Right renal pelvis (tissue), 4 donors: ENCODE measurements around the gene C3orf18. TPM values are rescaled to one million over a fixed set of nuclear protein-coding genes. Genes with fewer than 3 reads are reported as not detected.

Source experiments
- DNase-seq, 4 donors: peaks; one replicate each; pipeline ENCODE4 v3.0.0-alpha.2; 2013; ENCODE audit warnings: low read depth in 4 of 4, low spot score in 3 of 4, missing footprints in 1 of 4
- polyA plus RNA-seq, 4 donors: library from polyadenylated mRNA; unstranded; fragments of 120-200 nt; gene quantifications; one replicate each; pipeline ENCODE4 v1.2.1, GENCODE V29; 2013; ENCODE audit not compliant: insufficient read length in 4 of 4

The C3orf18 gene
- polyA plus RNA-seq = 10 to 100 TPM; 15.0 to 18.4 (median 16.8) TPM

DNA sequence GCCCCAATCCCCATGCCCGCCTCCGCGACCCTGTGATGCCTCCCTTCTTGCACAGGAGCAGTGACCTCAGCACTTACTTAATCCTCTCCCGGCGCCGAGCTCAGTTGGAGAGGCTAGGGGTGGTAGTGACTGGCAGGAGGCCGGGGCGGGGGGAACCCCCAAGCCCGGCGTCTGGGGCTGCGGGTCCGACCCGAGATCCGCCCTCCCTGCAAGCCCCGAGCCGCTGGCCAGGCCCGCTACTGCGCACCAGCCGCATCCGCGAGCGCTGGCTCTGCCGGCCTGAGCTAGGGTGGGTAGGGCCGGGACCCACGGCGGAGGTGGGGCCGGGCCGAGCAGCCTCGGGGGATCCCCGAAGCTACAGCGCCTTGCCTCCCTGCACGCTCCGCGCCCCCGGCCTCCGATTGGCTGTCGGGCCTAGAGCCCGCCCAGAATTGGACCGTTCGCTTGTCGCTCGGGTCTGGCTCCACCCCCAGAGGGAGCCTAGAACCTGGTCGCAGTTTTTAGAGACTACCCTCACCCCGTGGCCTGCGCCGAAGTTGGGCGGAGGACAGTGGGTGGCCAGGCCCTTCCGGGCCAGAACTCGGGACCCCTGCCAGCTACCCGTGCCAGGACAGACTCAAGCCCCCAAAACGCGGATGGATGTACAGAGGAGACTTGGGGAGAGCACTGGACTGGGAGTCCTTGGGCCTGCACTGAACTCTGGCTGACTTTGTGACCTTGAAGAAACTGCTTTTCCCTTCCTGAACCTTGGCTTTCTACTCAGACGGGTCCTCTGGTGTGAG, at the start of gene C3orf18:
C3orf18 (minus strand) TSS at position 362 of the 782 bp plus-strand sequence. CDS start 2,048 bp downstream, outside the sequence.
- DNase-seq = peak; percentile 58 to 72 (median 67)

DNA sequence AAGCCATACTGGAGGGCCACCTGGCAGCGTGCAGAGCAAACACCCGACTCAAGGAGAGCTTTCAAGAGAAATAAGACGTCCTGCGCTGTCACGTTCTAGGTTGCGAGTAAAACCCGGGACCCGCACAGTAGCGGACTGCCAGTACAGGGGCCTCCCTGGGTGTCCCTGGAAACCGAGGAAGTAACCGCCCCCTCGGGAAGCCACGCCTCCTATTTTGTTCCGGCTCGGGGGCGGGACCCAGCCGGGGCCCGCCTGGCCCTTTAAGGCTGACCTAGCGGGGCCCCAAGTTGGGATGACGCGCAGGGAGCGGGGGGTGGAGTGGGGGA, 49.2 kb upstream of the C3orf18 start:
- peak; percentile 80 to 90 (median 88) for DNase-seq

DNA sequence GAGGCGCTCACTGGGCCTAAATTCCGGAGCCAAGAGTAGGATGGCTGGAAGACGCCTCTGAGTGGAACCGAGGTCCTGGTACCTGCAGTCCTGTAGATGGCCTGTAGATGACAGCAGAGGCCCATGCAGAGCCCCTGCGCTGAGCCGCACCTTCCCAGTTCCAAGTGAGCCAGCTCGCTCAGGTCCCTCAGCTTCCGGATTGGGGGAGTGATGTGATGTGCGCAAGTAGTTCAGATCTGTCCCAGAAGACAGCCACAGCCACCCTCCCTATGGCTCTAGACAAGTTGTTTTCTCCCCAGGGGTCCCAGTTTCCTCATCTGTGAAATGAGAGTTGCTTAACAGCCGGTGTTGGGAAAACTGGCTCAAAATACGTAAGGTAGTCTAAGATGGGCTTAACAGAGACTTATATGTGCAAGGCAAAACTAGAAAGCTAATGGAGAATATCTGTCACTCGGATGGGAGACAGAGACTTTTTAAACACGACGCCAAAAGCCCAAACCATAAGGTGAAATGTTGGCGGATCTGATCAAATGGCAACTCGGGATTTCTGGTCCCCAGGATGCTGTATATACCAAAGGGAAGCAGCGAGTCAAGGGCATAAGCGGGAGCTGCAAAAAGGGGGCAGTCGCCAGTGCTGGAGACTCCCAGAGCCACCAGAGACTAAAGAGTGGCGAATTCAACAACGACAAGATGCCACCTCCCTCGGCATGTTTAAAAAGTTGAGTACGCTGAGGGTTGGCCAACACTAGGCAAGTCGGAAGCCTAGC, 48.6 kb upstream of the C3orf18 start:
- peak in 3 of 4 donors; percentile 70 to 75 (median 74) for DNase-seq

DNA sequence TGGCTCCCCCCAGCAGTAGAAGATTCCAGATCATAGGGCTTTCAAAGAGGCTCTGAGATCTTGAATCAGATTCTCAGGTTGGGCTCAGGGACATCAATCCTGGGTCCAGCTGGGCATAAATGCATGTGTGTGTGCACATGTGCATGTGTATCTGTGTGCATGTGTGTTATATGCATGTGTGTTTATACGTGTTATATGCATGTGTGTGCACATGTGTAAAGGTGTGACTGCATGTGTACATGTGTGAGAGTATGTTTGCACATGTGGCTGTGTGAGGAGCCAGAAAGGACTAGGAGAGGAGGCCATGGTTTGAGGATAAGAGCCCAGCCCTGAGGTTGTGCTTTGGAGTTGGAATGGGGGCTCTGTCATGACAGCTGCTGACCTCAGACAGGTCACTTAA, 47.6 kb upstream of the C3orf18 start:
- DNase-seq = no peak

DNA sequence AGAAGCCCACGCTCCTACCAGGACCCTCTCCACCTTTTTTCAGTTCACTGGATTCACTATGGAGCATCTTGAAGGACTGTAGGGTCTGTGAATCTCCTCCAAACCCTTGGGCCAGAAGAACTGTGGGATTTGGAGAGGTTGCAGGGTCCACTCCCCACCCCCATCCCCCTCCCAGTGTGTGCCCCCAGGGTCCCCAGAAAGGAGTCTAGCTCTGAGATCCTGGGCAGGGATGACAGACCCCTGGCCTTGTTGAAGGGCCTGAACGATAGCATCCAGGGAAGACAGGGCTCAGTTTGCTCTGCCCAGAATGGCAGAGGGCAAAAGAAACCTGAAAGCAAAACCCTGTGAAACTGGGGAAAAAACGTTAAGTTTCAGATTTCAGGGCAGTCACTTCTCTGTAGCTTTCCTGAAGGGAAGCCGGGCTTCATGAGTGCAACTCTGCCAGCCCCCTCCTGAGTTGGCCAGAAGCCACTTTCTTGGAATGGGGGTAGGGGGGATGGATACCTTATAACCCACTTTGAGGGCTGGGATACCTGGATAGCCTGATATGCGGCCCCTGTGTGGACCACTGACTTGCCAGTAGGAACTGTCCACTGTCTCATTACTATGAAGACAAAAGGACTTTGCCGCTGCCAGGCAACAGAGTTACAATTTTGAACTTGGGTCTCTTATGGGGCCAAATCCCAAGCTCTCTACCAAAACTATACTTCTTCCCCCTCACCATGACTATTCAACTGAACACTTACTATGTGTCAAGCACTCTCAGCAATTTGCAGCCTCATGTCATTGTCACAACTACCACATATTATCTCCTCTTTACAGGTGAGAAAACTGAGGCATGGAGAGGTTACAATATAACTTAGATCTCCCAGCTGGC, 45.7 kb upstream of the C3orf18 start:
- no peak for DNase-seq

DNA sequence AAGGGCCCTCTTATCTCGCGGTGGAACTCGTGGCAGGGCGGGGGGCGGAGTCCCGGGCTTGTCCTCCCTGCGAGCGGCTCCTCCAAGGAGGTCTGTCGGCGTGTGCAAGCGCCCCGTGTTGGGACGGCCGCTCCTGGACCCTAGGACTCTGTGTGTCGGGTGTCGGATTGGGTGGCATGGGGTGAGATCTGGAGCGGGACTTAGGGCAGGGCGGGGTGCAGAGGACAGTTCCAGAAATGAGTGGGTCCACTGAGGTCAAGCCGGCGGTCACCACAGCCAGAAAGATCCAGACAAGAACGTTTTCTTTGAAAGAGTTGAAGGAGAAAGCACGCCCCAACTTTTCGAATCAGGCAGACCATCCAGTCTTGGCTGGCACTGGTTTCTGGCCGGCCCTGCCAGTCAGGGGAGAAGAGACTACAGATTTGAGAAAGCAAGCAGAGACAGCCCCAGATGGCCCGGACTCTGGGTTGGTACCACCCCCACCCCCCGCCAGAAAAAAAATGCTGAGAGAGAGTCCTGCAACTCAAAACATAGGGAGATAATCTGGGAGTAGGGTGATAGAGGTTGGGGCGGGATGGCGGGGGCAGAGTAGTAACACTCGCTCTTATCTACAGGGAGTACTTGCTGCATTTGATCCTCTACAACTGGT, 44.8 kb upstream of the C3orf18 start:
- DNase-seq = no peak

DNA sequence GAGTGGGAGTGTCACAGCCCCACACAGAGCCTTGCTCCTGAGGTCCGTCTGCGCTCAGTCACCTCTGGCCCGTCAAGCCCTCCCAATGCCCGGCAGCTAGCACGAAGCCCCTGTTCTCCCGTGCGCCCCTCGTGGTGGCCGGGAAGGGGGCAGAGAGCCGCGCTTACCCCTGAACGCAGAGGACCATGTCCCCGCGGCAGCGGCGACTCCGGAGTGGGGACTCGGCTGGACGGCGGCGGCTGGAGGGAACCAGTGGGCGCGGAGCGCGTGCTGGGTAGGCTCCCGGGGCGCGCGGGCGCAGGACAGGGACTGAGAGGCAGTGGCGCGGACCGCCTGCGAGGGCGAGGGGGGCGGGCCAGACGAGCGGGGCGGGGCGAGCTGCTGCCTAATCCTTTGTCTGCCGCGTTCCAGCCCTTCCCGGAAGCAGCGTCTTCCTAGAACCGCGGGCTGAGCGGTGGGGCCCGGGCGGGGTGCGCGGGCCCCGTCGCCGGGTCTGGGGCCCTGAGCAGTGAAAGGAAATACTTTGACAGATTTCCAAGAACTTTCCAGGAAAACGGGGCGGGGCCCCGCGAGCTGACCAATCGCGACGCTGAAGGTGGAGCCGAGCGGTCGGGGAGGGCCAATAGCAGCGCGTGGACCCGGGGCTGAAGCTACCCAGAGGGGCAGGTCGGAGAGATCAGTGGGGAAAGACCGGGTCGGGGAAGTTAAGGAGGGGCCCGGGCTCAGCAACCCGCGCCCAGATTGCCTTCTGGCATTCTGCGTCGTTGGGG, 44.1 kb upstream of the C3orf18 start, which contains the start of gene CISH:
CISH (minus strand) TSS at position 311 of the 770 bp plus-strand sequence; CDS start at position 187, 124 bp downstream.
- DNase-seq = peak; percentile 93 to 96 (median 94)

DNA sequence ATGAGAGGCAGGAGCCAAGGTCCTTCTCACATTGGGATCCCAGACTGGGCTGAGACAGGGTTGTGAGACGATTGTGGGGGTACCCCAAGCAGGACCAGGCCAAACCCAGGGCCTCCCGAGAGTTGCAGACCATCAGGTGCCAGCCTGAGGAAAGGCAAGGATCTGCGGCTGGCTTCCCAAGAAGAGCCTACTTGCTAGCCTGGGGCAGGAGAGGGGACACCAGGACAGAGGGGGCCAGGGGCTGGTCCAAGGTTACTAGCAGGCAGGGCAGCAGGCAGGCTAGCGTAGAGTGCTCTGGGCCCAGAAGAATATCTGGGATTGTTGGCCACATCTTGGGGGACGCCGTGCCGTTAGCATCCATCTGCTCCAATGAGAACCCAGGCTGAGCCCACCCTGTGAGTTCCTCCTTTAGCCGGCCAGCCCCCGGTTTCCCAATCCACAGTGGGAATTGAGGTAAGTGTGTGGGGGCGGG, 43.5 kb upstream of the C3orf18 start:
- no peak for DNase-seq

DNA sequence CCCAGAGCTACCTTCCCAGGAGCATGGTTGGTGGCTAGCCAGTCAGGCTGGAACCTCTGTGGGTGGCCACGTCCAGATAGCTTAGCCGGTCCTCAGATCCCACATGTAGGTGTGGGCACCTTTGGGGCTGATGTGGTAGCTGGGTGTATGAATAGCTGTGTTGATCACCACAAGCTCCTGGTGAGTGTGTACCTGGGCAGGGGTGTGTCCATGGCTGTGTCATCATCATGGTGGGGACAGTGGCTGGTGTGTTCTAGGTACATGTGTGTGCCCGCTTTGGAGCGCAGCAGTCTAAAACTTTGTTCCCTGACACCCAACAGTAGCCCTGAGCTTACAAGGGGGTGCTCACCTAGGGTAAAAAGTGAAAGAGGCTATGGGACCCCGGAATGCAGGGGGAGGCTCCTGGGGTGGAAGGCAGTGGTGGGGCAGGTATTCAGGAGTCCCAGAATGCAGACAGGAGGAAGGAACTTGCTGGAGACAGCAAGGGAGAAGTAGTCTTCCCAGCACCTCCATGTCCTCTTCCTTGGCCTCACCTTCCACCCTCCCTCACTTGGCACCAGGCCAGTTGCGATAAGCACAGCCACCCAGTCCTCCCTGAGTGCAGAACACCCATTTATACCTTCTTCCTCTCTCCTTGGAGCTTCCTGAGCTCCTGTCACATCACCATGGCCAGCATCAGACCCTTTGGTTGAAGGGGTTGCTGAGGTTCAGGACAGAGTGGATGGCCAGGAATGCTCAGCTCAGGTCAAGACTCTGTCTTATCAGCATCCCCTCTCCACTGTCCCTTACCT, 42.8 kb upstream of the C3orf18 start:
- DNase-seq = no peak

DNA sequence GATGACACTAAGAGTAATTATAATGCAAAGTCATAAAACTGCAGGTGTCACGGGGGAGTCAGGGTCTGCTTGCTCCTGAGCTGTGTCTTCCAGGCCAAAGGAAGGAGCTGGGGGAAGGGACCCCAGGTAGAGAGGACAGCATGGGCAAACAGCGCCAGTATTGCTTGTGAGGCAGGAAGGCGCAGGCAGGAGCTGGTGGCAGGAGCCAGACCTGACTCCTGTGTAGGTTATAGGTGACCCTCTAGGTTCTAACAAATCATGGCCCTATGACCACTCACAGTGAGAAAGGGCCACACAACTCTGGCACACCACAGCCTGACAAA, 42.2 kb upstream of the C3orf18 start:
- no peak for DNase-seq

DNA sequence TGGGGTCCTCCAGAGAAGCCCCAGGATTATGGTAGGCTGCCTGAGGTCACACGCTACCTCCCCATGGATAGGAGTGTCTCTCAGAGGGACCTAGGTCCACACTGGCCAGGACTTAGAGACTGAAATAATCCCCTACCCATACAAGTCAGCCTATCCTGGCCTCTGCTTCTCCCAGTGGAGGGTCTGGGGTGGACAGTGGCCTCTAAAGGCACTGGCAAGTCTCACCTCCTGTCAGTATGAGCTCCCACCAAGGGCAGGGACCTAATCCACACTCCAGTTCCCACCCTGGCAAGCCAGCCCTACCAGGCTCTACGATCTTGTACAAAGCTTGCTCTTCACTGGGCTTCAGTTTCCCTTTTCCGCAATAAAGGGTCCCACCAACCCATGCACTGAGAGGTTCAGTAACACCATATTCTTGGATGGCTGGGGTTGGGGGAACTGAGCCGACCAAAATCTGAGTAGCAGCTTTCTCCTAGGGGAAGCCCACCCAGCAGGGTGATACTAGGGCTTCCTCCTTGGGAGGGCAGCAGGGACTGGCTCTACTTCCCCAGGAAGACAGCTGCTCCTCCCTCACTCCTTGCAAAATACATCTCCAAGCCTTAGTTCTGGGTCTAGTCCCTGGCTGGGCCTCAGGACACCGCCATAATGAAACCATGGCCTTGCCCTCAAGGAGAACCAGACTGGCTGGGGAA, 41.7 kb upstream of the C3orf18 start:
- DNase-seq = no peak

DNA sequence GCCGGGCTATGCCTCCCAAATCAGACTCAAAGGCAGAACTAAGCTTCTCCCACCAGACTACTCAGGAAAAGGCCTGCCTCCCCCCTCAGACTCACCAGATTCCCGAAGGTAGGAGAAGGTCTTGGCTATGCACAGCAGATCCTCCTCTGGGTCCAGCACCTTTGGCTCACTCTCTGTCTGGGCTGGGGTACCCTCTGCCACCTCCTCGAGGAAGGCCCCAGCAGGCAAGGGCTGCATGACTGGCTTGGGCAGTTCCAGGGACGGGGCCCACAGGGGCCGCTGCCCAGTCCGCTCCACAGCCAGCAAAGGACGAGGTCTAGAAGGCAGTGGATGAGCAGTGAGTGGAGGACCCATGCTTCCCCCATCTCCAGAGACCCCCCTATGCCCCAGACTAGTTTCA, 40.7 kb upstream of the C3orf18 start:
- no peak for DNase-seq

DNA sequence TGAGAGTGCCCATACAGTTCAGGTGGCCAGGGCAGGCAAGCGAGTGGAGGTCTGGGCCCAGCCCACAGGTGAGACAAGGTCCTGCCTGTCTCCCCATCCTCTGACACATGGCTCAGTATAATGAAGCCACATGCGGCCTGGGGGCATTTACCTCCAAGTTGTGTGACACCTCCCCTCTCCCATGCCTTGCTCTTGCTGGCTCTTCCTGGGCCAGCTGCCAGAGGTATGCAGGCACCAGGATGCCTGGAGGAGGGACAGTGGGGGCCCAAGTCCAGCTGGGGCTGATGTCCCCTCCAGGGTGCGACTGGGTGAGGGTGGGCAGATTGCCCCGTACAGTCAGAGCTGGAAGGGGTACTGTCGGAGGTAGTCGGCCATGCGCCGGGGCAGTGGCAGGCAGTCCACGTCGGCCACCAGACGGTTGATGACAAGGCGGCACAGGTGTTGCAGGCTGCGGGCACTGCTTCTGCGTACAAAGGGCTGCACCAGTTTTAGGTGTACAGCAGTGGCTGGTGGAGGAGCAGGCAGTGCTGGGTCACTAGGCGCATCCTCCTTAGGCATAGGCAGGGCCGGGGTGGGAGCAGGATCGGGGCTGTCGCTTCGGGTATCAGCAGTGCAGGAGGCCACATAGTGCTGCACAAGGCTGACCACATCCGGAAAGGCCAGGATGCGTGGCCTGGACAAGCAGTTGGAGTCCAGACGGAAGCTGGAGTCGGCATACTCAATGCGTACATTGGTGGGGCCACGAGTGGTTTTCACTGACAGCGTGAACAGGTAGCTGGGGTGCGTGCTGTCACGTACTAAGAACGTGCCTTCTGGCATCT, 39.9 kb upstream of the C3orf18 start:
- DNase-seq = no peak

DNA sequence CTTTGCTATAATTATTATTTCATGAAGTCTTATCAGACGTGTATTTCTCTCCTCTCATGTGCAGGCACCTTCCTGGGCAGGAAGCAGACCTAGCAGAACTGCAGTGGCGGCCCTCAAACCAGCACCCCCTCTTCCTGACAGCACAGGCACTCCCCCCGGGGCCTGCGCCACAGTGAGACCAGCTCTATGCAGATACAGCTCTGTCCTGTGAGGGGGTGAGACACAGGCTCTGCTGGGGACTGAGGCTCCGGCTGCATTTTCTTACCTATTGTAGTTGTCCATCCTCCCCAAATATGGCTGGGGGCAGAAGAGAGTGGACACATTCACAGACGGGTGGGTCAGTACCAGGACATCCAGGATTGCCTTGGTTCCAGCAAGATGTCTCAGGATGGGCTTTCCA, 39.0 kb upstream of the C3orf18 start:
- DNase-seq = no peak

DNA sequence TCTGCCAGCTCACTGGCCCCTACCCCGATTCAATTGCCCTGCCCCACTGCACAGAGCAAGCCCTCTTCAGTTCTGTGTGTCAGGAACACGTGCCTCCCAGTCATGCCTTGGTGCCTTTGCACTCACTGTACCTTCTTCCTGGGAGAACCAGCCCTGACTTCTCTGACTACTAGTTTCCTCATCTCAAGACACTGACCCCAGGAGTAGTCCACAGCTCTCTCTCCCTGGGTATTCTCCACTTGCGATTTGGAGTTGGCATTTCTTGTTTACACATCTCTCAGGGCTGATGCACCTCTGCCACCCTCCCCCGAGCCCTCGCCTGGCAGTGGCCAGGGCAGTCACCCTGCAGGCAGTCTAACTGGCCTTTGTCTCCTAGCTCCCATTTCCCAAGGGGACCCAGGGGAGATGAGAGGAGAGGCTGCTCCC, 38.4 kb upstream of the C3orf18 start:
- DNase-seq = no peak

DNA sequence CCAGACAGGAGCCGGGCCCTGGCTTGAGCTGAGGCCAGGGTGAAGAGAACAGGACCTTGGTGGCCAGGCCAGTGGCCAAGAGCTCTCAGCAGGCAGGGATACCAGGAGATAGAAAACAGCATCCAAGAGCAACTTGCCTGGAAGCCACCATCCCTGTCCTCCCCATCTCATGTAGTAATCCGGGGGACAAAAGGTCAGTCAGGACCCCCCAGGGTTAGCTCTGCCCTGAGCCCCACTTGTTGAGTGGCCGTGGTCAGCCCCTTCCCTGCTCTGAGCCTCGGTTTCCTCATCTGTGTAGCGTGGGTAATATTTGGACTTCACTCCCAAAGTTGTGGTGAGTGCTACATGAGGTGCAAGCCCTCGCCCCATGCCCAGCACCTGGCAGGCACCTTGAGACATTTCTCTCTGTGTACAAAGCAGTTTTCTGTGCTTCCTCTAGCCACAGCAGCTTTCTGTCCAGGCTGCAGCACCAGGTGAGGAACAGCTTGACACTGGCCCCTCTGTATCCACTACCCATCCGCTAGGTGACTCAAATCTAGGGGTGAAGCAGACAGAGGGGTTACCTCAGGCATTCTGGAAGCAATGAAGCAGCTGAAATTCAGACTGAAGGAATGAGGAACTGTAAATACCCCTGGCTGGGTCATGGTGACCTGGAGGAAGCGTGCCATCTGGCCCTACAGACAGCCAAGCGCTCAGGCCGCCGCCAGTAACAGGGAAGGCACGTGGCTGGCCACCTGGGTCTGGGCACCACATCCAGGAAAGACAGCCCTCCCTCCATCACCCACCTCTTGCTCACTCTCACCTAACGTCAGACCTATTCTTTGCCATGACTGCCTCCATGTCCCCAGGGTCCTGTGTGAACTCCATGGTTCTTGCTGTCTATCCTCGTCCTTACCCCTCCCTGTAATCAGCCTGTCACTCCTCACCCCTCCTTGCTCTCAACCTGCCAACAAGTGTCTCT, 37.4 kb upstream of the C3orf18 start:
- no peak for DNase-seq
